K562 (cell line): ENCODE measurements around the gene ZNF668. TPM values are rescaled to one million over a fixed set of nuclear protein-coding genes. Genes with fewer than 3 reads are reported as not detected.

Experiments
- ATAC-seq: fragments of 200-7000 bp; cut with Tn5 transposase; 3 replicates; pipeline ENCODE4 v1.9.1; 2020; ENCODE audit warnings: moderate library complexity
- BruUV-seq: library from RNA; stranded (reverse); fragments of 400-500 nt; replicated peaks from 2 replicates; lab custom pipeline; 2021; lab: Mats Ljungman, UMichigan
- CTCF ChIA-PET: fragments of 300-600 bp; formaldehyde crosslinking; extraction: SDS; loops from one replicate; lab custom pipeline; 2021; ENCODE audit warnings: low intra/inter-chr PET ratio; lab: Yijun Ruan, JAX
- POLR2A ChIA-PET: fragments of 300-600, 350-650 bp; sonication (Branson Sonifier 250); formaldehyde crosslinking; extraction: SDS; loops from one replicate; lab custom pipeline; 2021; ENCODE audit warnings: antibody characterized with exemption, inconsistent platforms; lab: Yijun Ruan, JAX
- DNase-seq, 4 experiments: peaks; one replicate each; pipeline versions ENCODE4 v3.0.0 to v3.0.0-alpha.2; 2011 to 2018; ENCODE audit warnings: low spot score in 3 of 4, mixed read lengths in 3 of 4; ENCODE audit errors: extremely low read depth in 1 of 4
- FAIRE-seq: peaks from 2 replicates; lab custom pipeline; 2011; peaks lifted over from hg19 to GRCh38; lab: Jason Lieb, UNC
- H2AFZ ChIP-seq: 2 replicates; pipeline ENCODE4 v1.6.0; 2011; ENCODE audit warnings: low read depth, low read length, control low read depth, inconsistent platforms
- H3K27ac ChIP-seq: fragments of 200-600 bp; 3 replicates; pipeline ENCODE4 v1.8.0; 2011; ENCODE audit warnings: low read depth, mild to moderate bottlenecking, control low read depth, inconsistent platforms, low read length, moderate library complexity, mixed read lengths; ENCODE audit errors: extremely low read depth
- H3K27me3 ChIP-seq, 2 experiments: fragments of 300-600 bp in 1 of 2; 2 replicates in 1 of 2; 3 replicates in 1 of 2; pipeline versions ENCODE4 v1.6.0 to v1.8.0; 2011; ENCODE audit warnings: inconsistent platforms in 2 of 2, low read length in 2 of 2, mild to moderate bottlenecking in 1 of 2, mixed read lengths in 1 of 2, moderate library complexity in 1 of 2; ENCODE audit not compliant: control insufficient read depth in 2 of 2, insufficient read depth in 2 of 2
- H3K36me3 ChIP-seq: fragments of 300-600 bp; 3 replicates; pipeline ENCODE4 v1.8.0; 2011; ENCODE audit warnings: mild to moderate bottlenecking, low read length, inconsistent platforms; ENCODE audit not compliant: control insufficient read depth, insufficient read depth
- H3K4me1 ChIP-seq, 2 experiments: fragments of 200-600 bp in 1 of 2; replicated peaks in 1 of 2; 2 replicates in 1 of 2; 3 replicates in 1 of 2; pipeline versions ENCODE4 v1.5.1 to v1.8.0; 2011; ENCODE audit warnings: inconsistent platforms in 2 of 2, low read length in 2 of 2, mild to moderate bottlenecking in 1 of 2, mixed read lengths in 1 of 2, moderate library complexity in 1 of 2; ENCODE audit not compliant: control insufficient read depth in 2 of 2, insufficient read depth in 2 of 2
- H3K4me2 ChIP-seq: 2 replicates; pipeline ENCODE4 v1.6.1; 2011; ENCODE audit warnings: low read length, control low read depth, inconsistent platforms, mixed read lengths; ENCODE audit not compliant: insufficient read depth
- H3K4me3 ChIP-seq: fragments of 200-600 bp; sonication (generic), shearing (Covaris generic); 2 replicates; pipeline ENCODE4 v1.5.1; 2016; ENCODE audit warnings: control low read depth, inconsistent platforms
- H3K79me2 ChIP-seq: fragments of 200-600 bp; 3 replicates; pipeline ENCODE4 v1.8.0; 2011; ENCODE audit warnings: low read length, inconsistent platforms; ENCODE audit not compliant: control insufficient read depth, insufficient read depth
- H3K9ac ChIP-seq, 2 experiments: 2 replicates each; pipeline versions ENCODE4 v1.6.0 to v1.6.1; 2011; ENCODE audit warnings: low read depth in 2 of 2, low read length in 2 of 2, control low read depth in 1 of 2, inconsistent platforms in 1 of 2, mild to moderate bottlenecking in 1 of 2, mixed read lengths in 1 of 2; ENCODE audit not compliant: insufficient read depth in 1 of 2
- H3K9me1 ChIP-seq: one replicate; pipeline ENCODE4 v1.6.0; 2011; ENCODE audit warnings: inconsistent platforms, mild to moderate bottlenecking, low read length, moderate library complexity; ENCODE audit not compliant: control insufficient read depth, insufficient read depth
- H3K9me3 ChIP-seq: replicated peaks from 2 replicates; pipeline ENCODE4 v1.5.1; 2011; ENCODE audit warnings: low read depth, low read length, inconsistent platforms; ENCODE audit not compliant: control insufficient read depth, insufficient read depth
- H4K20me1 ChIP-seq: replicated peaks from 2 replicates; pipeline ENCODE4 v1.6.1; 2011; ENCODE audit warnings: low read length, inconsistent platforms, mixed read lengths; ENCODE audit not compliant: control insufficient read depth, insufficient read depth
- ILK ChIP-seq: fragments of 450-650 bp; IDR thresholded peaks from 2 replicates; pipeline ENCODE4 v1.6.1; 2016; ENCODE audit warnings: missing genetic modification characterization, low read depth, mild to moderate bottlenecking, missing compliant biosample characterization, moderate library complexity, borderline replicate concordance
- PCBP2 ChIP-seq: fragments of 200-400 bp; formaldehyde crosslinking; IDR thresholded peaks from 2 replicates; pipeline ENCODE4 v1.6.1; 2018; ENCODE audit warnings: low read length, low read depth, mild to moderate bottlenecking, moderate library complexity; ENCODE audit not compliant: poor library complexity, severe bottlenecking
- POLR2A ChIP-seq: fragments of 450-650 bp; conservative IDR thresholded peaks from 2 replicates; pipeline ENCODE4 v1.6.1; 2016
- SPI1 ChIP-seq: IDR thresholded peaks from 2 replicates; pipeline ENCODE4 v1.6.1; 2011; ENCODE audit warnings: low read depth, low read length, control low read depth, borderline replicate concordance
- SUPT5H ChIP-seq: fragments of 450-650 bp; IDR thresholded peaks from 2 replicates; pipeline ENCODE4 v1.6.1; 2016
- TEAD4 ChIP-seq, 2 experiments: sonication (generic) in 1 of 2; formaldehyde crosslinking in 1 of 2; IDR thresholded peaks; 2 replicates each; pipeline versions ENCODE4 v1.6.1 to v1.8.0; 2012 to 2022; ENCODE audit warnings: borderline replicate concordance in 1 of 2, inconsistent platforms in 1 of 2, low read length in 1 of 2, mild to moderate bottlenecking in 1 of 2, missing genetic modification reagents in 1 of 2
- THAP12 ChIP-seq: fragments of 250-450 bp; sonication (Bioruptor Pico); IDR thresholded peaks from 2 replicates; pipeline ENCODE4 v1.9.0; 2021; ENCODE audit warnings: mild to moderate bottlenecking, inconsistent platforms
- UBTF ChIP-seq, 2 experiments: IDR thresholded peaks; 2 replicates each; pipeline ENCODE4 v1.6.1; 2012; ENCODE audit warnings: improper control_type of control experiment in 2 of 2, low read depth in 2 of 2, low read length in 2 of 2, borderline replicate concordance in 1 of 2
- XRCC4 ChIP-seq: IDR thresholded peaks from one replicate; pipeline ENCODE4 v1.6.1; 2011; ENCODE audit not compliant: insufficient read depth, insufficient read length; ENCODE audit errors: extremely low read depth
- ZBTB2 ChIP-seq: fragments of 450-650 bp; IDR thresholded peaks from 2 replicates; pipeline ENCODE4 v1.6.1; 2016; ENCODE audit warnings: antibody characterized with exemption
- ZNF23 ChIP-seq: fragments of 250-450 bp; sonication (Bioruptor Pico); IDR thresholded peaks from 2 replicates; pipeline ENCODE4 v1.4.0; 2020; ENCODE audit warnings: mild to moderate bottlenecking
- ZNF780A ChIP-seq: fragments of 250-450 bp; sonication (Bioruptor Pico); IDR thresholded peaks from 2 replicates; pipeline ENCODE4 v1.5.0; 2021; ENCODE audit warnings: mild to moderate bottlenecking
- WGBS: fragments of 100-300 bp; shearing (Covaris generic); methylation state at CpG from one replicate; pipeline ENCODE4 v1.1.6; 2016; ENCODE audit warnings: low coverage, mixed read lengths; ENCODE audit not compliant: insufficient coverage; ENCODE audit errors: missing lambda C conversion rate; 5-methylcytosine and 5-hydroxymethylcytosine counted together
- in situ Hi-C: fragments of 300-500 bp; cut with MboI; formaldehyde crosslinking; loops from 4 replicates; pipeline ENCODE4 v1.15.0; 2018; ENCODE audit warnings: inconsistent platforms, mixed read lengths
- intact Hi-C: fragments of 100-400 bp; cut with micrococcal nuclease; formaldehyde crosslinking; loops from 2 replicates; pipeline ENCODE4 v1.14.2; 2022
- polyA plus RNA-seq, 8 experiments: library from polyadenylated mRNA; depleted of rRNA in 4 of 8; stranded (reverse) in 5 of 8; unstranded in 3 of 8; fragments of >200 nt; fragmentation: Nextera tagmentation in 2 of 8; fragmentation: Illumina TruSeq in 1 of 8; extraction: Ambion mirVana in 2 of 8; extraction: Trizol in 1 of 8; gene quantifications; 2 replicates each; pipeline versions ENCODE4 v1.2.1 to v1.2.3, GENCODE V29; 2011 to 2014; ENCODE audit warnings: inconsistent platforms in 1 of 8, missing spikeins in 1 of 8
- total RNA-seq, 7 experiments: library from RNA; depleted of rRNA in 6 of 7; stranded (reverse); fragments of >200 nt in 6 of 7; fragmentation: Illumina TruSeq in 2 of 7; extraction: Trizol in 2 of 7; gene quantifications; 2 replicates each; pipeline versions ENCODE4 v1.2.1 to v1.2.3, GENCODE V29; 2011 to 2021; ENCODE audit warnings: low replicate concordance in 1 of 7
- TF ChIP-seq, protein P1 (sequence below): sonication (generic); formaldehyde crosslinking; IDR thresholded peaks from 2 replicates; pipeline ENCODE4 v1.8.1; 2023; ENCODE audit warnings: mild to moderate bottlenecking, missing genetic modification reagents

ZNF668 gene
- total and polyA plus RNA-seq, 9 of the 15 experiments (the other 6 are each of a cell fraction or from before 2014, with no cell fraction given): 0.04 to 15.3 (median 3.8) TPM; not detected in 1

GRCh38 chr16:31081428-31082351 is 7.7 kb upstream of the ZNF668 start:
- H3K9me3 ChIP-seq: no peaks in the 10 kb centered on the region
- peaks cover 0 to 86% of the 10 kb centered on the region in 2 experiments; a peak in 3 of 5 replicates for H3K4me1 ChIP-seq
- peaks cover 15% of the 10 kb centered on the region; the same call in 2 of the 3 replicates for H3K79me2 ChIP-seq
- WGBS: 83% methylated on average over 19 of the region's 26 CpGs
- peak overlapping the region in 1 of 2 experiments; percentile 80; a peak in 2 of 4 replicates for H3K9ac ChIP-seq
- H4K20me1 ChIP-seq: 0 out of 2 replicates have a peak, but pooled peaks cover 5% of the 10 kb centered on the region
- POLR2A ChIA-PET: interaction anchor here (0.6 to 0.8 kb wide), 2 partner anchors 8 to 99 kb away, joined by 3 read pairs; partner anchors contain the start of gene ZNF668
- in situ Hi-C loops: no loop called here
- BruUV-seq: no TSS peak
- no peaks in the 10 kb centered on the region for H3K9me1 ChIP-seq
- no peak overlapping the region for H3K4me3 ChIP-seq
- ATAC-seq (no peak), FAIRE-seq (no peak), DNase-seq (no peak)
- H3K36me3 ChIP-seq: peaks cover 75% of the 10 kb centered on the region
- no peaks in the 10 kb centered on the region for H3K27me3 ChIP-seq
- no peak overlapping the region for H3K27ac ChIP-seq
- no peak overlapping the region for H2AFZ ChIP-seq
- H3K4me2 ChIP-seq: no peak overlapping the region
- intact Hi-C loops: no loop called here
- CTCF ChIA-PET: no interaction called here
- TF ChIP-seq SPI1: peak; percentile 84
- no peak for TF ChIP-seq XRCC4
- no peak for TF ChIP-seq PCBP2
- TF ChIP-seq, protein P1, sequence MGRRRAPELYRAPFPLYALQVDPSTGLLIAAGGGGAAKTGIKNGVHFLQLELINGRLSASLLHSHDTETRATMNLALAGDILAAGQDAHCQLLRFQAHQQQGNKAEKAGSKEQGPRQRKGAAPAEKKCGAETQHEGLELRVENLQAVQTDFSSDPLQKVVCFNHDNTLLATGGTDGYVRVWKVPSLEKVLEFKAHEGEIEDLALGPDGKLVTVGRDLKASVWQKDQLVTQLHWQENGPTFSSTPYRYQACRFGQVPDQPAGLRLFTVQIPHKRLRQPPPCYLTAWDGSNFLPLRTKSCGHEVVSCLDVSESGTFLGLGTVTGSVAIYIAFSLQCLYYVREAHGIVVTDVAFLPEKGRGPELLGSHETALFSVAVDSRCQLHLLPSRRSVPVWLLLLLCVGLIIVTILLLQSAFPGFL (CRISPR knock-in tag): no peak
- TF ChIP-seq ZNF23: no peak
- no peak for TF ChIP-seq THAP12 (CRISPR knock-in tag)
- 0 out of 2 replicates have a peak, but pooled peaks have one; percentile 9 for TF ChIP-seq POLR2A
- no peak for TF ChIP-seq UBTF (IDR thresholded peaks at IDR 0.05; ENCODE audit: borderline replicate concordance in 1 of 2, low read depth in 2 of 2, low read length in 2 of 2)
- TF ChIP-seq ZNF780A (CRISPR knock-in tag): no peak
- no peak for TF ChIP-seq ZBTB2
- no peak for TF ChIP-seq ILK (tag)
- peak; percentile 39; the same call in 1 of the 2 replicates for TF ChIP-seq SUPT5H
- no peak for TF ChIP-seq TEAD4 (IDR thresholded peaks at IDR 0.05; ENCODE audit: low read length)
- no peak for TF ChIP-seq TEAD4 (CRISPR knock-in tag; IDR thresholded peaks at IDR 0.05; ENCODE audit: borderline replicate concordance)
